GM18520 (cell line): ENCODE data around the gene PTCH1.

Experiments used
- ATAC-seq: cut with Tn5 transposase; IDR thresholded peaks from one replicate; pipeline ENCODE4 v1.9.1; 2021; ENCODE audit not compliant: unreplicated experiment

PTCH1 gene

GRCh38 chr9:95499046-95499676 lies 17.6 kb downstream of the PTCH1 start:
- ATAC-seq, result no peak

- no peak for ATAC-seq
Observed at GRCh38 chr9:95498641-95499040, 18.1 kb downstream of the PTCH1 start.

- no peak for ATAC-seq
Observed at GRCh38 chr9:95497772-95498171, 19.0 kb downstream of the PTCH1 start.

GRCh38 chr9:95496687-95497086 lies 20.1 kb downstream of the PTCH1 start:
- no peak for ATAC-seq

- no peak for ATAC-seq
Observed at GRCh38 chr9:95495961-95496360, 20.8 kb downstream of the PTCH1 start.

GRCh38 chr9:95495529-95495928 lies 21.2 kb downstream of the PTCH1 start:
- ATAC-seq, result no peak

- peak; percentile 73 for ATAC-seq
Observed at GRCh38 chr9:95494416-95495371, 22.1 kb downstream of the PTCH1 start.

- no peak for ATAC-seq
Observed at GRCh38 chr9:95494022-95494415, 22.8 kb downstream of the PTCH1 start.

- ATAC-seq, result no peak
Observed at GRCh38 chr9:95493402-95493801, 23.4 kb downstream of the PTCH1 start.

GRCh38 chr9:95491543-95492320 lies 25.0 kb downstream of the PTCH1 start:
- ATAC-seq, result no peak

GRCh38 chr9:95488954-95489353 lies 27.8 kb downstream of the PTCH1 start:
- ATAC-seq, result no peak

- ATAC-seq, result no peak
Observed at GRCh38 chr9:95486318-95486717, 30.5 kb downstream of the PTCH1 start.

GRCh38 chr9:95484225-95484624 lies 32.5 kb downstream of the PTCH1 start:
- ATAC-seq, result no peak

GRCh38 chr9:95483431-95483830 lies 33.3 kb downstream of the PTCH1 start:
- ATAC-seq, result no peak

GRCh38 chr9:95482621-95483020 lies 34.1 kb downstream of the PTCH1 start:
- ATAC-seq, result no peak

- ATAC-seq, result no peak
Observed at GRCh38 chr9:95481000-95481399, 35.8 kb downstream of the PTCH1 start.

- ATAC-seq, result no peak
Observed at GRCh38 chr9:95480346-95480745, 36.4 kb downstream of the PTCH1 start.

GRCh38 chr9:95479330-95479729 lies 37.4 kb downstream of the PTCH1 start:
- ATAC-seq, result no peak

GRCh38 chr9:95478335-95478734 lies 38.4 kb downstream of the PTCH1 start:
- no peak for ATAC-seq

GRCh38 chr9:95477885-95478284 lies 38.9 kb downstream of the PTCH1 start:
- no peak for ATAC-seq

GRCh38 chr9:95477441-95477840 lies 39.3 kb downstream of the PTCH1 start:
- no peak for ATAC-seq

- no peak for ATAC-seq
Observed at GRCh38 chr9:95468791-95469190, 48.0 kb downstream of the PTCH1 start.
